Measurements from ENCODE around the gene BCL2L13.

Gene BCL2L13

GRCh38 chr22:17767233-17768065 is 128.9 kb downstream of the BCL2L13 start:
- no peak for DNase-seq

DNA sequence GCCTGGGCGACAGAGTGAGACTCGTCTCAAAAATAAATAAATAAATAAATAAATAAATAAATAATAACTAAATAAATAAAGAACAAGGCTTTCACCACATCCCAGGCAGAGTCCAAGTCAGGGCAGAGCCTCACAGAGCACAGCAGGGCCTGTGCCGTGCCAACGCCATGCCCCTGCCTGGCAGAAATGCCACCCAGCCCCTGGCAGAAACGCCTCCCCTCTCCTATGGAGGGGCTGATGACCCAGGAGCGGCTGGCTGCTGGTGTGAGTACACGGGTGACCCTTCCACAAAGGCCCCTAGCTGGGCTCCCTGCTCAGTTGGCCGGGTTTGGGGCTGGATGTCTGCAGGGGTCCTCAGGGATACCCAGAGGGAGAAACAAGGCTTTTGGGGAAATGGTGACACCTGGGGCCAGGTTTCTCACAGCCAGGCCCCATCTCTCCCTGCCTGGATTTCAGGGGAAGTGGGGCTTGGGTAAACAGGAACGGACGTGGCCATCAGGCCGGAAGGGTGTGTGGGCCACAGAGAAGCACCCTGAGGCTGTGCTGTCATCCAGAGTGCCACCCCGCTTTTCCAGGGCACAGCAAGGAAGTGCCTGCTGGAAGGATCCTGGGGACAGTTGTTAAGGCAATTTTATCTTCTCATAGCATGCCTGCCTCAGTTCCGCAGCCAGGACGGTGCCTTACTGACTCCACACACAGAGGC is 130.6 kb downstream of the BCL2L13 start:
- no peak for DNase-seq

- DNase-seq, result no peak
These were observed 131.1 kb downstream of the BCL2L13 start for GRCh38 chr22:17769716-17770082.

GRCh38 chr22:17770180-17771077 is 131.9 kb downstream of the BCL2L13 start:
- DNase-seq, result no peak

DNA sequence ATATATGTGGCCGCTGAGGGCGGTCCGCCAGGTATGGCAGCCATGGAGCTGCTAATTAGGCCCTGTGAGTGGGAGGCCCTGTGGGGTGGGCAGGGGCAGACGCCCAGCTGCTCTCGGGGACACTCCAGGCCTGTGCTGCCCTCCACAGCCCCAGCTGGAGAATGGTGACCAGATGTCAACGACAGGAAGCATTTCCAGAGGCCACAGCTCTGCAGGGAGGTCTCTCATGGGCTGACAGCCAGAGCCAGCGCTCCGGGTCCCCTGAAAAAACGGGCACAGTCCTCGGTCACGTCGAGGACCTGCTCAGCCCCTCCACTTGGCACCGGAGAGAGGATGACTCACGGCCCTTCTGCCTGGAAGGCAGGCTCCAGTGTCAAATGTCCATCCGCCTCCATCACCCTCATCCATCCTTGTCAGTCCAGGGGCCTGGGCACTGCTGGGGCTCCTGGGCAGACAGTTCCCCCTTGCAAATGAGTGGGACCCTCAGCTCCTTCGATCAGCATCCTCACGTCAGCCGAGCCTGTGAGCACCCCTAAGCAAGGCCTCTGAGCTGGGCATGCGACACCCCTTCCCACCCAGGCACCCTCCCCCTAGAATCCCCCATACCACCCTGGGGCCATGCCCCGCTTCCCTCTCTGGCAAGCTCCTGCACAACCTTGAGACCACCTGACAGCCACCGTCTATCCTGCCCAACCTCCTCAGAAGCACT is 133.8 kb downstream of the BCL2L13 start:
- no peak for DNase-seq

DNA sequence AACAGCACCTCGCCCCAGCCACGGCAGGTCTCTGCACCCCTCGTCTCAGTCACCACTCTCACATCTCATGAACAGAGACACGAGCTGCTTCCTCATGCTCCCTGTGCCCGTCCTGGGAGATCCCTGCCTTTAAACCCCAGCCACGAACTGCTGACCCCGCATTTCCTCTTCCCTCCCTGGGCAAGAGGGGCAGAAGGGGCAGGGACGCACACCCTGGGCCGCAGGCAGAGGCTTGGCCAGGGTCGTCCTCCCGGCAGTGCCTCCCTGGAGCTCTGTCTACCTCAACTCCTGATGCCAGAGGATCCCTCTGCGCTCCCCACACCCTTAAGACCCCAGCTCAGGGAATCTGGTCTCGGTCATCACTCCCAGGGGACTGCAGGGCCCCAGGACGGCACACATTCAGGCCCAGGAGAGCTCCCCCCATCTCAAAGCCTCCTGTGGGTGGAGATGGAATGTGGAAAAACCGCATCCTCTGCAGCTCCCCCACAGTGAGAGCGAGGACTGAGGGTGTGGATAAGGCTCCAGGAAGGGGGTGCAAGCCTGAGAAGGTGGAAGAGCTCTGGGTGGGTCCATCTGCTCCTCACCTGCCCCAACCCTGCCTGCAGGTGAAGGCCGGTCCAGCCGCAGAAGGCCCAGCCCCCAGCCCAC is 134.5 kb downstream of the BCL2L13 start:
- DNase-seq, result no peak

DNA sequence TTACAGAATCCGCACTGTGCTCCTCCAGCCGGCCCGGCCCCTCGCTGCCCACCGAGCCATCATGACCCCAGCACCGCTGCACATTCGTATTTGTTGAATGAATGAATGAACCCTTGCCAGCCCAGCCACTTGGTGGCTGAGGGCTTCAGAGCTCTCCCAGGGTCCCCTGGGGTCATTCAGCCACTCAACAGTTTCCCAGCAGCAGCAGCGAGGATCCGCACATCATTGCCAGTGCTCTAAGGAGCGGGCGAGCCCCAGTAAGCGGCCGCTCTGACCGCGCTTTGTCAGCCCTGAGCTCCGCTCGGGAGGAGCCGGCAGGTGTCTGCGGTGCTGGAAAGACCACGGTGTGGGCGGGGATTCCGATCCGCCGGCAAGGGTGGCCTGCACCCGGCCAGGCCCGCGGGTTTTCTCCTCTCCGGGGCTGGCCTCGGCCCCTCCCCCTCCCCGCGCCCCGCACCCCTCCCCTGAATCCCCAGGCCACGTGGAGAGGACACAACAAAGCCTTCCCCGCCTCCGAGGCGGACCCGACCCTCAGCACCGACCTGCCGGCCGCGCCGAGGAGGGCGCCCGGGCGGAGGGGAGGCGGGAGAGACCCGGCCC is 135.1 kb downstream of the BCL2L13 start:
- DNase-seq, result peak in 1 of 2 experiments; percentile 40

GRCh38 chr22:17774206-17774925 is 135.8 kb downstream of the BCL2L13 start, which contains the start of gene BID:
TSS of gene BID (minus strand) at chr22:17774469. CDS start at chr22:17750116, 24,353 bp downstream.
- peak; percentile 34 to 53 for DNase-seq

- DNase-seq, result no peak
These were observed 136.5 kb downstream of the BCL2L13 start for GRCh38 chr22:17774926-17775685.

DNA sequence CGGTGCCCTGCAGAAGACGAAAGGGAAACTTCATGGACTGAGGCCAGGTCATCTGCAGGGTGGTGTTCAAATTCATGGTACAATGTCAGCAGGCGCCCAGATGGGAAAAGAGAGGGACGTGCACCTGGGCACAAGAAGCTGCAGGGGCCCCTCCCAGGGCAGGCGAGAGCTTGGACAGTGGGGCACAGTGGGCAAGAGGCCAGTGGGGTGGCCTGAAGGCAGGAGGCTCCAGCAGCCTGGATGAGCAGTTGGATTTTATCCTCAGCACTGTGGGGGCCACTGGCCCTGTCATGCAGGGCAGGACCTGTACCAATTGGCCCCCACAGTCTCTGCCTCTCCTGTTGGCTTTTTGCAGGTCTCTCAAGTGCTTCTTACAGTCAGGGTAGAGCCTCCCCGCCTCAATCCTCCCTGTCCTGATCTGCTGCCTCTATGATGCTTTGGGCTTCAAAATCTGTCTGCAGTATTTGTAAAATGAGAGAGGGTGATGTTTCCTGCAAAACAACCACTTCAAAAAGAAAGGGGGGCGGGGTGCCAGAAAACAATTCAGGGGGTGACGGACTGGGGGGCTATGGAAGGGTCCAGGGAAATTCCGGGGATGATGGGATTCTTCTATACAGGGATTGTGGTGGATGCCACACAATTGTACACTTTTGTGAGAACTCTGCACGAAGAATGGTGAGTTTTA is 137.4 kb downstream of the BCL2L13 start:
- DNase-seq, result no peak

GRCh38 chr22:17777005-17777716 is 138.6 kb downstream of the BCL2L13 start:
- DNase-seq, result peak; percentile 84 to 87

DNA sequence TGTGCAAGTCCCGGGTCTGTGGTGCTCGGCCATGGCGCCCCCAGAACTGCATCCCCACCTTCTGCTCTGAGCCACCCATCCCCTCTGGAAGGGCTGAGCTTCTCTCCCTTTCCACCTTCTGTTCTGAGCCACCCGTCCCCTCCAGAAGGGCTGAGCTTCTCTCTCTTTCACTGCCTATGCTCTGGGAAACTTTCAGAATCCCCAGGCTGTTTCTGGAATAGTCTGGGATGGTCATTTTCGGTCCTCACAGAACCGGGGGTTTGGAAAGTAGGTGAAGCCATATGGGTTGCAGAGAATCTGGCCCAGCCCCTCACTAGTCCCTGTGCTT is 139.1 kb downstream of the BCL2L13 start:
- no peak for DNase-seq

- DNase-seq, result no peak
These were observed 139.9 kb downstream of the BCL2L13 start for GRCh38 chr22:17778412-17778976.

DNA sequence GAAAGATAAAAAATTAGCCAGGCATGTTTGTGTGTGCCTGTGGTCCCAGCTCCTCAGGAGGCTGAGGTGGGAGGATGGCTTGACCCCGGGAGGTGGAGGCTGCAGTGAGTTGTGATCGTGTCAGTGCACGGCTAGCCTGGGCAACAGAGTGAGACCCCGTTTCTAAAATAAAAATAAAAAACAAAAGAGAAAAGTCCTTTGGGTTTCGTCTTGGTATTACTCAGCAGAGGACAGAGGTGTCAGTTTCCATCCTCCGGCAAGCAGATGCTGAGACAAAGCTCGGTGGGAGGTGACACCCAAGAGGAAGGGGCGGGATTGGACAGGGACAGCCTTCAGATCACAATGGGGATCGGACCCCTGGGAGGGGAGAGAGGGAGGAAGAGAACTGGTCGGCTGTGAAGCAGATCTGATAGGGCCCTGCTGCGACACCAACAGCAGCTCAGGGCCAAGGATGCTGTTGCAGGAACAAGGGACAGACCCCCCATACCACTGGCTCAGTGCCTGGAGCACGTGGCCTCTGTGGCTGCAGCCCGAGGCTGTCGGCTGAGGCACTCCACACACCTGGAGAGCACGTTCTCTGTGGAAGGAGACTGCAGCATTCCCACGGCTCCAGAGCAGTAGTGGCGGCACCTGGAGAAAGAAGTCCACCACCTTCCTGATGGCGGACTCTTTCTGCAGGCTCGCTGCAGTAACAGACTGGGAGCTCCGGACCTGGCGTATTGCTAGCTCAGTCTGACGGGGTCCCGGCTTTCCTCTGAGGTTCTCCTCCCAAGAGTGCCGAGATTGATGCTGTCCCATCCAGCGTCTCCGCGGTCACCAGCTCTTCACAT is 140.9 kb downstream of the BCL2L13 start:
- DNase-seq, result no peak

DNA sequence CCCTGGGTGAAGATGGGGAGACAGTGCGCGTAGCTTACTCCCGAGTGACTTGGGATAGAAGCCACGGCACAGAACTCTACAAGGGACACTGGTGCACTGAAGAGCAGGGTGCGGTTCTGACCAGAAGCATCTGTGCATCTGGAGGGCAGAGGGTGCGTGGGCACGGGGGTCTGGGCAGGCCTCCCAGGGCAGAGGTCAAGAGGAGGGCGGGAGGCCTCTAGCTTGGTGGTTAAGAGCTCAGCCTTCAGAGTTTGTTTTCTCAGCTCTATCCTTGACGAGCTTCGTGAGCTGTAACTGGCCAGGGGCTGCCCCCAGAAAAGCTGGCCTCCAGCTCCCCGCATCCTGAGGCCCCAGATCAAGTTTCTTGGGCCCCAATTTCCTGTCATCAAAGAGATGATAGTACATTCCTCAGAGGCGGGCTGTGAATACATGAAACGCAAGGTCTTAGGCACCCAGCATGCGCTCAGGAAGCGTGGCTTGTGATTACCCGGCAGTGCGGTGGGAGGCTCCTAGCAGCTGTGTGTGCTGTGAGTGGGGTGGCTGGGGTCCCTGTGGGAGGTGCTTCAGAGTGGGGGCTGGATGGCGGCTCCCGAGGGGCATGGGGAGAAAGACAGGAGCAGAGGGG is 141.7 kb downstream of the BCL2L13 start:
- DNase-seq, result peak in 1 of 2 experiments; percentile 12
